DMS 273 (cell line): ENCODE data around the gene COA6.
"Not testable (repeated sequence)": the region's sequence is repeated elsewhere in the genome, so short reads cannot be mapped to it uniquely, and the experiment has no call there.

Source experiments
- DNase-seq: peaks from one replicate; lab custom pipeline; 2025; ENCODE audit not compliant: unreplicated experiment; lab: John Stamatoyannopoulos, UW

COA6 gene

DNA sequence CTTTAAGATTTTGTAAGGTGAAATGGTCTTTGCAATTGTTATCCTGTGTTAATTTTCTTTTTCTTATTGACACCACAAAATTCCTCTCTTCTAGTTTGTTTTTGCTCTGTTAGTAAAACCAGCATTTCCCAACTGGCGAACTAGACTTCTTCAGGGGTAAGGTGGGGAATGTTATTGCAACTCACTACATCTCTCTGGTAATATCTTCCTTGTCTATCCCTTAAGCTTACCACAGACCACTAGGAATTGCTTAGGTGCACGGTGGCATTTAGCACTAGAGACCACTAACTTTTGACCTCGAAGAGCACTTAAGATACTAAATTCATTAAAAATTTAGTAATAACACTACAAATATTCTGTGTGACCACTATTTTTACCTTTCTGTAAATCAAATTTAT, 4.2 kb upstream of the COA6 start:
- no peak for DNase-seq

DNA sequence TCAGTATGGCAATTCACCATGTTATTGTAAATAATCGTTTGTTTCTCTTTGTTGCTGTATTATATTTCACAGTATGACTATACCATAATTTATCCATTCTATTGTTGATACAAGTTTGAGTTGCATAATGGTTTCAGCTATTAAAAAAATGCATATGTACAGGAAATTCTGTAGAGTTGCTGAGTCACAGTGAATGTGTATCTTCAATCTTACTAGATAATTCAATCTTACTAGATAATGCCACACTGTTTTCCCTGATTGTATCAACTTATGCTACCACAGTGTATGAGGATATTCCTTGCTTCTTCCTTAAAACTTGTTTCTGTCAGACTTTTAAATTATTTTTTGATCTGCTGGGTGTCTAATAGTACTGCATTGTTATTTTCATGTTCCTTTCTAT, 3.5 kb upstream of the COA6 start:
- DNase-seq: no peak

DNA sequence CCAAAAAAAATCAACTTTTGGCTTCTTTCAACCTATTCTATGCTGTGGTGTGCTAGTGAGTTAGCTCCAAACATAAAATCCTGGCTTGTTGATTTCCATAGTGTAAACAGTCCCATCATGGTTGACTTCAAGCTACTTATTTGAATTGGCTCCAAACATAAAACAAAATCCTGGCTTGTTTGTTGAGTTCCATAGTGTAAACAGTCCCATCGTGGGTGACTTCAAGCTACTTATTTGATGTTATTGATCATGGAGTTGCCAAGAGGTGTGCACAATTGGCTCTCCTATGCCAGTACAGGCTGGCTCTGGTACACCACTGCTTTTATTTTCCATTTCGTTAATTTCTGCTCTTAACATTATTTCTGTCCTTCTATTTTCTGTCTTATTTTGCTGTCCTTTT, 1.8 kb upstream of the COA6 start:
- DNase-seq: no peak

DNA sequence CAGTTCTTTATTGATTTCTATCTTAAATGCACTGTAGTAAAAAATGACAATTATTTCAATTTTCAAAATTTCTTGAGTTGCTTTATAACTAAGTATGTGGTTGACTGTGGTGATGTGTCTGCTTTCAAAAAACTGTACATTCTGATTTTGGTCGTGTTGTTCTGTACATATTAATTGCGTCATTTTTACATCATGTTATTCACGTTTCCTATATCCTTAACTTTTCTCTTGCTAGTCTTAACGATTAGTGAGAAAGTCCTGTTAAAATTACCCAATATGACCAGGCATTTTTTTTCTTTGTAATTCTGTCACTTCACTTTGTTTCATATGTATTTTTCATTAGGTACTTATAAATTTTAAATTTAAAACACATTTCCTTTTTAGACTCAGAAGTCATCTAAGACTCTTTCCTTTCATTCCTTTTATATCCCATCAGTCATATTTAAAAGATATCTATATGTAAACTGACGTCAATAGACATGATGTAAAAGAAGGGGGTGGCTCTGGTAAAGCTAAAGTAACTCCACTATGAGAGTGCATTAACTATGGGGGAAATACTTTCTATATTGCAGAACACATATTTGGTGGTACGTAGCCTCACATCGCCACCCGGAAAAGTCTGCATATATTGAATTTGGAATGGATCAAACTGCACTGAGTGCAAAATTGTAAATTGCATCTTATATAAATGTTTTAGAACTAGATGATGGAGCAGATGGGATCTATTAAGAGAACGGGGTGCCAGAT, 1.1 kb upstream of the COA6 start:
- peak; percentile 16 for DNase-seq

DNA sequence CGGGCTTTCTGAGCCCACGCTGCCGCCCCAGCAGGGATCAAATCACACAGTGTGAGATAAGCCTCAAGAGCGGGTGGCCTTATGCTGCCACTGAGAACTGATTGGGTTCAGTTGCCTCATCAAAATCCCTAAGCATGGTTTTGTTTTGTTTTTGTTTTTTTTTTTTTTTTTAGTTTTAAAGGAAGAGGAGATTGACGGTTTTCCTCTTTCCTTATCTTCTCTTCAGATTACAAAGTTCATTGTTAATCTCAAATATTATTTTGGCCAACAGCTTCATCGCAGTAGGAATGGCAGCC, 651 bp downstream of the COA6 start:
- DNase-seq: peak; percentile 41

DNA sequence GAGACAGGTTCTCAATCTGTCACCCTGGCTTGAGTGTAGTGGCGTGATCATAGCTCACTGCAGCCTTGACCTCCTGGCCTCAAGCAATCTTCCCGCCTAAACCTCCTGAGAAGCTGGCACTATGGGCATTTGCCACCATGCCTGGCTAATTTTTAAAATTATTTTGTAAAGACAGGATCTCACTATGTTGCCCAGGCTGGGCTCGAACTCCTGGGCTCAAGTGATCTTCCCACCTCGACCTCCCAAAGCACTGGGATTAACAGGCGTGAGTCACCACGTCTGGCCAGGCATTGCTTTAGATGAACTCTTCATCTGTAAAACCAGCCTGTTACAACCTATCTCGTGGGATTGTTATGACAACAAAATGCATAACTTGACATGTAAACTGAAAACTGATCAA, 2.4 kb downstream of the COA6 start:
- DNase-seq: no peak

DNA sequence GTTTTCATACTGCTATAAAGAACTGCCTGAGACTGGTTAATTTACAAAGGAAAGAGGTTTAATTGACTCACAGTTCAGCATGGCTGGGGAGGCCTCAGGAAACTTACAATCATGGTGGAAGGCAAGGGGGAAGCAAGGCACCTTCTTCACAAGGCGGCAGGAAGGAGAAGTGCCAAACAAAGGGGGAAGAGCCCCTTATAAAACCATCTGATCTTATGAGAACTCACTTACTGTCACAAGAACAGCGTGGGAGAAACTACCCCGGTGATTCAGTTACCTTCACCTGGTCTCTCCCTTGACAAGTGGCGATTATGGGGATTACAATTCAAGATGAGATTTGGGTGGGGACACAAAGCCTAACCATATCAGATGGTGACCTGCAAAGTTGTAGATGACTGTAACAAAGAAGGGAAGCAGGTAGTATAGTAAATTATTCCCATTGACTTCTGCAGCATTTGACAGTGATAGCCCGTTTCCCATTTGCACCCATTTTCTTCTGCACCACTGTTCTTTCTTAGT, 6.4 kb downstream of the COA6 start:
- not testable (repeated sequence) for DNase-seq

DNA sequence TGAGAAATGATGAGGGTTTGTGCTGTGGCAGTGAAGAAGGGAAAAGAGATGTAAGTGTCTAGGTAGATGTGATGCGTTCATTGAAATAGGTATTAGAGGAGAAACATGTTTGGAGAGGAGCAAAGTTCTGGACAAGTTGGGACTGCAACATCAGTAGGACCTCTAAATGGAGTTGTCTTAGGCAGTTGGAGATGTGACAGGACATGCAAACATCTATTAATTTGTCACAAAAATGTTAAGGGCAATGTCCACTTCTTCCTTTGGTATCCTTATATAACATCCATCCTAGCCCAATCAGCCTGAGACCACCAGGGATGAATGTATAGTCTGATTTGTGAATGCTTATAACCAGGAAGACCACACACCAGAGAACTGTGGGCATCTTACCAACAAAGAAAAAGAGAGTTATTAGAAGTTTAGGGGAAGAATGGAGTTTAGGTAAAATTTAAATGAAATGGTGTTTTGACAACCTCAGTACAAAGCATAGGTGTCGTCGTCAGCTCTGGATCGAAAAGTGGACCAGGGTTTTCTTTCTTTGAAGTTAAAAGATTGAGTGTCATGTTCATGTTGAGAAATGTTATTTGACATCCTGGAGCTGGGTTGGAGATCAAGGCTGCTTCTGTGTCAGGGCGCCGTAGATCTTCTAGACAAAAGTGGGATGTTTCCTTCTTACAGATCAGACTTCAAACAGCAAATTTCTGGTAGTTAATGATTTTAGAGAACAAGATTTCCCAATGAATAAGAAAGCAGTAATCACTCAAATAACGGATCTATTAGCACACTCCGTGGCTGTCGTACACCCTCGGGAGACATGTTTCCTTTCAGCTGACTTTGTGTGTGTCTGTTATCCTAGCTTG, 8.7 kb downstream of the COA6 start:
- no peak for DNase-seq

DNA sequence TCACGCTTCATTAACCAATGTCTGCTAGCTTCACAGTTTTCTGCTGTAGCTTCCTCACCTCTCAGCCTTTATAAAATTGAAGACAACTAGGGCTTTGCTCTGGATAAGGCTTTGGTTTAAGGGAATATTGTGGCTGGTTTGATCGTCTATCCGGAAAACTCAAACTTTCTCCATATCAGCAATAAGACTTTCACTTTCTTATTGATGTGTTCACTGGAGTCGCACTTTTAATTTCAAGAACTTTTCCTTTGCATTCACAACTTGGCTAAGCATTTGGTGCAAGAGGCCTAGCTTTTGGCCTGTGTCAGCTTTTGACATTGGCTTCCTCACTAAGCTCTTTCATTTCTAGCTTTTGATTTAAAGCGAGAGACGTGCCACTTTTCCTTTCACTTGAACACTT, 12.9 kb downstream of the COA6 start:
- DNase-seq: no peak

DNA sequence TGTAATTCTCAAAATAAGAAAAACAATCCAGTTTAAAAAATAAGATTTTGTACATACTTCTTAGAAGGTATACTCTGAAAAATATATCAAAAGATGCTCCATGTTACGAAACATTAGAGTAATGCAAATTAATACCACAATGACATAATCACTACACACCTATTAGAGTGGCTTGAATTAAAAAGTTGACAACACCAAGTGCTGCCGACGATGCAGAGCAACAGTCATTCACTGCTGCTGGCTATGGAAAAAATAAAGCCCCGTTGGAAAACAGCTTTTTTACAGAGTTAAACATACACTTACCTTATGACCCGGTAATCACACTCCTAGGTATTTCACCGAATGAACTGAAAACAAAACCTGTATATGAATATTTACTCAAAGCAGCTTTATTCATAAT, 14.8 kb downstream of the COA6 start:
- DNase-seq: no peak

DNA sequence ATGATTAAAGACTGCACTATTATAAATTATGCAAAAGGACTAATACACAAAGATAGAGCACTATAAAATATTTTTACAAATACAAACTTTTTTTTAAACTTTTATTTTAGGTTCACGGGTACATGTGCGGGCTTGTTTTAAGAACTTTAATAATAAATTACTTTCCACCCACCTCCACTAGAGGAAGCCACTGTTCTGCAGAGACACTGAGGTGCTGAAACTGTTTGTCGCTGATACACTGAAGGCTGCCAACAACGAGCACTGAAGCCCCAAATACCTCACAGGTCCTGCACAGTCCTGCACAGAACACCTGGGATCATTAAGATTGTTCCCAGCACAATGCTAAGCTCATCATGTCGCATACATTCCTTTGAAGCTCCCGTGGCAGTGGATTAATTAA, 19.9 kb downstream of the COA6 start:
- DNase-seq: no peak

DNA sequence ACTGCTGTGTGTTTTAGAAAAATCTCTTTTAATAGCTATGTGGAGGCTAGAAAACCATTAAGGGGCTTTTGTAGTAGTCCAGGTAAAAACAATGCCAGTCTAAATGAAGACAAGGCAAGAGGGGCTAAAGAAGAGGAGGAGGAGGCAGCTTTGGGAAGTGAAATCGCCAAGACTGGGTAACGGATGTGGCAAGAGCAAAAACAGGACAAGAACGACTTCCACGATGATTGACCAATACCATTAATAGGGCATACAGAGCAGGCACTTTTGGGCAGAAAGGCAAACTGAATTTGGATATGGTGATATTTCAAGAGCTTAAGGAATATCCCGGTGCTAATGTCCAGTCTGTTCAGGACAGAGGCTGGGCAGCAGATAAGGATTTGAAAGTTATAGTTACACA, 22.0 kb downstream of the COA6 start:
- no peak for DNase-seq

DNA sequence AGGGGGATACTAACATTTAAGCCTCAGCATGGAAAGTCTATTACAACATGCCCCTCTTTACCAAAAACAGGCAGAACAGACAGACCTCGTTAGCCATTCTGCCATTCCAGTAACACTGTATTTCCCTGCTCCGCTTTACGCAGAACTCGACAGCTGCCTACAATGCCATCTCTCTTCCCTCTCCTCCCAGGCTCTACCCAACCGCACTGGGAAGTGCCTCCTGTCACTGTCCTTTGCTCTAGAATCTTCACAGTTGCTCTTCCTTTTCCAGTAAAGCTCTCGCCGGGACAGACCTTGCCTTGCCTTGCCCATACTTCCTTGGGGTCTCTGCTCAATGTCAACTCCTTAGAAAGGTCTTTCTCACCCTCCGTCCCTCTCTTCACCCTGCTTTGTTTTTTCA, 22.8 kb downstream of the COA6 start:
- no peak for DNase-seq

DNA sequence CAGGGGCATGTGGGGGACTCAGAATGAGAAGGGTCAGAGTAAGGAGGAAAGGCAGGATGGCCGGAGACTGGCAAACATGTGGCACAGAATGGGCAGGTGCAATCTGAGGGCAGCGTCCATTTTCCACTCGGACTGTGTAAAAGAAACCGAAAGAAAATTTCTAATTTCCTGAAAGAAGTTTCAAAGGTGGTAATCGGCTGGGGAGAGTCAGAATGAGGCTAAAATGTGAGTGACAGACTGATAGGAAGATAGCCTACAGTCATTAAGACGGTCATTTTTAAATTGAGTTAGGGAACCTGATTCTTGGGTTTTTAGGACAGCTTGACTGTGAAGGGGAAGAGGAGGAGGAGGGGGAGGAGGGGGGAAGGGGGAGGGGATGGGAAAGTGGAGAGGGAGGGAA, 23.6 kb downstream of the COA6 start:
- no peak for DNase-seq

DNA sequence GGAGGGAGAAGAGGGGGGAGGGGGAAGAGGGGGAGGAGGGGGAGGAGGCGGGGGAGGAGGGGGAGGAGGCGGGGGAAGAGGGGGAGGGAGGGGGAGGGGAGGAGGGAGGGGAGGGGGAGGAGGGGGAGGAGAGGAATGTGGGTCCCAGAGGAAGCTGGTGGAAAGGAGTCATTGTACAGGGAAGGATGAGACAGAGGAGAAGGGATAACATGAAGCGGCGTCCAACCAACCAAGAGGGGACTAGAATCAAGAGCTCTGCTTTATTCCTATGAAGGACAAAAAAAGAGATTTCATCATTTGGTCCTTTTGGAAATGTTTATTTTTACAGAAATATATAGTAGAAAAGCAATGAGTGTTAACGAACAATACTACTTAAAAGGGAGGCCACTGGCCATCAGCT, 24.5 kb downstream of the COA6 start:
- DNase-seq: no peak

DNA sequence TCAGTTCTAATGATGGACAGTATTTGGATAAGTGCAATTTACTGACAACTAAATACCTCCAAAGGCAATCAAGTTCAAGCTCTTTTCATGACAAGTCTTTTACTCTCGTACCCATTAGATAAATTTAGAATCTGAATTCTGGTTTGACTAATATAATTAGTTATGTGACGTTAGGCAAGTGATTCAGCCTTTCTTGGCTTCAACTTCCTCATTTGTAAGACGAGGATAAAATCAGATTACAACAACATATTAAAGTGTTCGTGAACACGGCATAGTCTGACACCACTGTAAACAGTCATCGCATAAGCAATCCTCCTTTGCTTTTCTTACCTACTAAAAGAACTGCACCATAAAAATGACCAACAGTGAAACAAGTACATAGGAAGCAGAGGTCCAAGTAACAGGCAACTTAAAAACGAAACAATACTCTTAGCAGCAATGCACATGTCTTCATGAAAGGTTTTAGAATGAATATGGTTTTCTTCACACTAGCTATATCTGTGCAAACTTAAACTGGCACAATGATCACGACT, 25.7 kb downstream of the COA6 start:
- DNase-seq: no peak

DNA sequence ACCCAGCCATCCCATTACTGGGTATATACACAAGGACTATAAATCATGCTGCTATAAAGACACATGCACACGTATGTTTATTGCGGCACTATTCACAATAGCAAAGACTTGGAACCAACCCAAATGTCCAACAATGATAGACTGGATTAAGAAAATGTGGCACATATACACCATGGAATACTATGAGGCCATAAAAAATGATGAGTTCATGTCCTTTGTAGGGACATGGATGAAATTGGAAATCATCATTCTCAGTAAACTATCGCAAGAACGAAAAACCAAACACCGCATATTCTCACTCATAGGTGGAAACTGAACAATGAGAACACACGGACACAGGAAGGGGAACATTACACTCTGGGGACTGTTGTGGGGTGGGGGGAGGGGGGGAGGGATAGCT, 26.3 kb downstream of the COA6 start:
- not testable (repeated sequence) for DNase-seq

DNA sequence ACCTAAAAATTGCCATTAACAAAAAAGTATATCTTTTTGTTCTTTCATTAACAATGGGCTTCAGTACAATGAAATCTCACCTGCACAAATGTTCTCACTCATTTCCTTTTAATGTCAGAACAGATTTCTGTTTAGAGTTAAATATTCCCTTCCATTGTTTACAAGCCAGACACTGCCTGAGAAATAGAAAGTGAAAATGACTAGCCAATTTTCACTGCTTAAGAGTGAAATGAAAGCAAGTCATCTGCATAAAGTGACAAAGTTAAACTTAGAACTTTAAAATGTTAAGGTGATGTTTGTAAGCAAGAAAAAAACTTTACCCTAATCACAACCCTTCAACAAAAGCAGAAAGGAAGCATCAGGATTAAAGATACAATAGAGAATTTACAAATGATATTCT, 27.5 kb downstream of the COA6 start:
- DNase-seq: no peak

DNA sequence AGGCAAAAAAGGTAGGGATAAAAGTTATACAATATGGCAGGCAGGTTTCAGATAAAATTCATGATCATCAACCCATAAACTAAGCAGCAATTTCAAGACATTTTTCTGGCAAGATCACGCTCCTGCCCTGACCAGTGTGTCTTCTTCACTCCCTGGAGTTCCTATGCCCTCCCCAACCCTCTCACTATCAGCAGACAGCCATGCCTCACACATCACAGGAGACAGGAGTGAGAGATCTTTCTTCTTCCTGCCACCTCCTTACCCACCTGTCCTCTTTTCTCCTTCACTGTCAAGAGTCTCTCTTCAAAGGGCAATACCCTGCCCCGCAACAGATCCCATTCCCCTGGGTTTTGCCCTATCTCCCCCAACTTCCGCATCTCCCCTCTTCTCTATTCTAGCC, 28.4 kb downstream of the COA6 start:
- DNase-seq: no peak

DNA sequence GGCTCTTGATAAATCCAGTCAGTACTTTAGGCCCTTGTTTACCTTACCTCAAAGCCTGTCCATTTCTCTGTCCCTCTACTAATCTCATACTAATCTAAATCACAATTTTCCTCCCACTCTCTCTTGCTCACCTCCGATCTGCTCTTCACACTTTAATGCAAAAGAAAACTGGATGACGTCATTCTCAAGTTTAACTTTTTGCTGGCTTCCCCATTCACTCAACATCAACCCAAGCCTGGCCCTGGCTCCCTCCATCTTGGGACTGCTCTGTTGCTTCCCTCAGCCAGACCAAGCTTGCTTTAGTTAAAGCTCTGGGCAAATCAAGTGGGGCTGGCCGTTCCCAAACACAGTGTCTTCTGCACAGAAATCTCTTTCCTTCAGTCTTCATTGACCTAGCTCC, 29.7 kb downstream of the COA6 start:
- DNase-seq: no peak

DNA sequence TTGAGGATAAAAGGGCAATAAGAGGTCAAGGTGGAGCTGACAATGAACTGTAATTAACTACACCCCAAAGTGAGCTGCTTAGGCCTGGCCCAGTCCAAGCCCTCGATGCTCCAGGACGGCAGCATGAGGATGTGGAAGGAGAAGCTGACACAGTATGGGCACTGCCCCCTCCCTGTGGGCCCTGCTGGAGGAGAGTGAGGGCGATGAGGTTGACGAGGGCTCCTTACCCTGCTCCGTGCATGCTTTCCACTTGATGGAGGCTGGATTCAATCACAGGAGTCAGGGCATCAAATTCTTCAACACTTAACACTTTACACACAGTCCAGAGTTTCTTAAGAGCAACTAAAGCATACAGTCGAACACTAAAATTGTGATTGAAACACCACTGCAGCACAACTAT, 32.4 kb downstream of the COA6 start:
- no peak for DNase-seq

DNA sequence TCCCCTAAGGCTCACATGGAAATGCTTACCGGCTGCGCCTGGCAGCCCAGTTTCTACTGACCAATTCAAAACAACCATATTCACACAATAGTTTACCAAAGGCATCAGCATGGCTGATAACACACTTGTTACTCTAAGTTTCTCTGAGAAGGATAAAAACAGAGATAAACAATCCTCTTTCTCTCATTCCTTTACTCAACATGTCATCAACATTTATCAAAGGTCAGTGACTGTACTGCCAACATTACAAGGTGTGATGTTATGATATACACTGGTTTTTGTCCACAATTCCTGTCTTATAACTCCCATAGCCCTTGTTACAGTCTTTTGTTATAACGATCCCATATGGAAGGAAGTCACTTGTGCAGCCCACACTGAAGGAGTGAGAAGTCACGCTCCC, 33.6 kb downstream of the COA6 start:
- no peak for DNase-seq
